NOMO-1 treated with dmso at 0.1 percent for 144 hours (cell line): ENCODE results near the gene LITAF.
"Not testable (repeated sequence)": the region's sequence is repeated elsewhere in the genome, so short reads cannot be mapped to it uniquely, and the experiment has no call there.

ENCODE experiments used
- DNase-seq: peaks from one replicate; lab custom pipeline; 2025; ENCODE audit not compliant: unreplicated experiment; lab: John Stamatoyannopoulos, UW

Gene LITAF

DNA sequence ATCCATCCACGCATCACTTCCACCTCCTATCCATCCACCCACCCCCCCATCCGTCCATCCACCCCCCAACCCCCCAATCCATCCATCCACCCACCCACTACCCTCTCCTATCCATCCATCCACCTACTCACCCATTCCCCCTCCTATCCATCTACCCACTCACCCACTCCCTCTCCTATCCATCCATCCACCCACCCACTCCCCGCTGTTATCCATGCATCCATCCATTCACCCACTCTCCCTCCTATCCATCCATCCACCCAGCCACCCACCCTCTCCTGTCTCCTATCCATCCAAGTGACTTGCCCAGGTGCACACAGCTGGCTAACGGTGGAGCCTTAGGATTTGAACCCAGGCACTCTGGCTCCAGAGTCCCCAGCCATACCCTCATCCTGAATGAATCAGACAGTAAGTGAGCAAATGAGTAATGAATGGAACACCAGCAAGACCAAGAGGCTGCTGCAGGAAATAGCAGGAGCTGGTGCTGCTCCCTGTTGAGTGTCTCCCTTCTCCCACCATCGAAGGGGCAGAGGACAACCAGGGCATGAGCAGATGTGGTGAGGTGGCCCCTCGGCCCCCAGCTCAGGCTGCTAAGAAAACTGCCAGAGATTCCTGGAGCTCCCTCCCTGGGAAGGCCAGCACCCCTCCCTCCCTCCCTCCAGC, 62.5 kb downstream of the LITAF start:
- DNase-seq = no peak

DNA sequence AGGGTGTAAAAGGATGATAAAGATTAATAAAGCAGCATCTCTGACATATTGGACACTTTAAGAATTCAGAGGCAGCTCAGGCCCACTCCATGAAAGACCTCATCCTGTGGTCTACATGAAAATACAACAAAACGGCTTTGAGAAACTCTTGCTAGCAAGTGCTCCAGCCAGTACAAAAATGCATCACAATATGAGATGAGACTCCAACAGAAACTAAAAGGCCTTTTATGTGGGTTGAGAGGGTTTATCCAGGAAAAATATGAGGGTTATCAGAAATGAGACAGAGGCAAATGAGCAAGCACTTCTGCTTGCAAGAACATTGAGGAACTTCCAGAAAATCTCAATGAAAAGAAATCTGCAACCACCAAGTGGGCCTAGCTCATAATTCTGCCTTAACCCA, 65.7 kb downstream of the LITAF start:
- DNase-seq = no peak

DNA sequence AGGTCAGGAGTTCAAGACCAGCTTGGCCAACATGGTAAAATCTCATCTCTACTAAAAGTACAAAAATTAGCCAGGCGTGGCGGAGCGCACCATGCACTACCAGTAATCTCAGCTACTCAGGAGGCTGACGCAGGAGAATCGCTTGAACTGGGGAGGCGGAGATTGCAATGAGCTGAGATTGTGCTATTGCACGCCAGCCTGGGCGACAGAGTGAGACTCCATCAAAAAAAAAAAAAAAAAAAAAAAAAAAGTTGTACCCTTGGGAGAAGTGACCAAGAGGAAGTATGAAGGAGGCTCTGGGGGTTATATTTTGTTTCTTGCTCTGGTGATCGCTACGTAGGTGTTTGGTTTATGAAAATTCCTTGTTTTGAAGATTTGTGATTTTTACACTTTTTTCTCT, 66.3 kb downstream of the LITAF start:
- no peak for DNase-seq

DNA sequence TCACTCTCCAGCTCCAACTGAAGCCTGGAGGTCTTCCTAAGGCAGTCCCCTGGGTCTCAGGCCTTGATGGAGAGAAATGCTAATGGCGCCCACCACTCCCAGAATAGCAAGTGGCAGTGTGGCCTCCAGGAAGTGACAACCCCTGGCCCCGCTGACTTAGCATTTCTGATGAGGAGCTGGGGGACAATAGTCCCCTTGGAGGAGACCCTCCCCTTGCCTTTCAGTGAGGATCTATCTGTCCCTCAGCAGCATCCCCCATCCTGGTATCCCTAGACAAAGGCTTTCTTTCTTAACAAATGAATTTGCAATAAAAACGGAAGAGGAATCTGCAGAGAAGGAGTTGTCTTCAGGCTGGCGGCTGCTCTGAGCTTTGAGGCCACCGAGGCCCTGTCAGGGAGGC, 68.8 kb downstream of the LITAF start:
- no peak for DNase-seq

DNA sequence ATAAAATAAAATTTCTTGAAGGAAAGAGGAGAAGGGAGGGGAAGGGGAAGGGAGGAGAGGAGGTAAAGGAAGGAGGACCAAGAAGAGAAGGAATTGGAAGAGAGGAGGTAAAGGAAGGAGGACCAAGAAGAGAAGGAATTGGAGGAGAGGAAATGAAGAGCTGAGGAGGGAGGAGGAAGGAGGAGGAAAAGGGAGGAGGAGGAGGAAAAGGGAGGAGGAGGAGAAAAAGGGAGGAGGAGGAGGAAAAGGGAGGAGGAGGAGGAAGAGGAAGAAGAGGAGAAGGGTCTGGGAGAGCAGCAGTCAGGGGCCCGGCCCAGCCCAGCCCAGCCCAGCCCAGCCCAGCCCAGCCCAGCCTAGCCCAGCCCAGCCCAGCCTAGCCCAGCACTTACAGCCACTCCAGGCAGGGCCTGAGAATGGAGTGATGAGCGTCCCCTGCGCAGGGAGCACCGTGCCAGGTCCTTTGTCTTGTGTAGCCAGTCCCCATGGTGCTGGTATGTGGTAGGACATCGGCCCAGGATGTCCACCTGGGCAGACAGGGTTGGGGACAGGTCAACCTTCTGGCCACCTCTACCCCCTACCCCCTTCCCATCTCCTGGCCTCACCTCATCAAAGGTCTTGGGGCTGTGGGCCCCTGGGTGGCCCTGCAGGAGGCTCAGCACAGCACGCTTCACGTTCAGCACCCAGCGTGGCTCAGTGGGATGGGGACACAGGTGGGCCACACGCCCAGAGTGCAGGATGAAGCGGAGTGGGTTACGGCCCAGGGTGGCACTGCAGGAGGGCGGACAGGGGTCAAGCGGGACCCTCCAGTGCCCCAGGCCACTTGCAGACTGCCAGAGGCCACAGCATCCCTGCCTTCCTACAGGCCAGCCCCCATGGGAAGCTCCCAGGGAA, 70.9 kb downstream of the LITAF start:
- no peak for DNase-seq

DNA sequence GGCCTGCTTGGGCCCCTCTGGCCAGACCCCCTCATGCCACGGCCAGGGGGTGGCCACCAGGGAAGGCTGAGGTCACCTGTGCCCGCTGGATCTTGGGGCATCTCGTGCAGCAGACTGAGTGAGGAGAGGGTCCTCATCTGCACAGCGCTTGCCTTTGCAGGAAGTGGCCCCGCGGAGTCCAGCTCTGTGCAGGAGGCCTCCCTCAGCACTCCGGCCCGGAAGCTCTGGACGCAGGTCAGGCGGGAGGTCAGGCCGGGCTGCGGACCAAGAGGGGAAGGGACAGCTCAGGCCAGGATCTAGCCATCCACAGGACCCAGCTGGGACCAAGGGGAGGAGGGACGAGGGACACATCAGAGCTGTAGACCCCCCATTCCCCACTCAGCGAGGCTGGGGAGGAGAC, 72.4 kb downstream of the LITAF start:
- DNase-seq = no peak

DNA sequence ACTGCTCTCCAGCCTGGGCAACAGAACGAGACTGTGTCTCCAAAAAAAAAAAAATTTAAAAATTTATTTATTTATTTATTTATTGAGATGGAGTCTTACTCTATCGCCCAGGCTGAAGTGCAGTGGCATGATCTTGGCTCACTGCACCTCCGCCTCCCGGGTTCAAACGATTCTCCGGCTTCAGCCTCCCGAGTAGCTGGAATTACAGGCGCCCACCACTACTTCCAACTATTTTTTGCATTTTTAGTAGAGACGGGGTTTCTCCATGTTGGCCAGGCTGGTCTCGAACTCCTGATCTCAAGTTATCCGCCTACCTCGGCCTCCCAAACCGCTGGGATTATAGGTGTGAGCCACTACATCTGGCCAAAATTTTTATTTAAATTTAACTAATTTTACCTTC, 73.4 kb downstream of the LITAF start:
- not testable (repeated sequence) for DNase-seq

DNA sequence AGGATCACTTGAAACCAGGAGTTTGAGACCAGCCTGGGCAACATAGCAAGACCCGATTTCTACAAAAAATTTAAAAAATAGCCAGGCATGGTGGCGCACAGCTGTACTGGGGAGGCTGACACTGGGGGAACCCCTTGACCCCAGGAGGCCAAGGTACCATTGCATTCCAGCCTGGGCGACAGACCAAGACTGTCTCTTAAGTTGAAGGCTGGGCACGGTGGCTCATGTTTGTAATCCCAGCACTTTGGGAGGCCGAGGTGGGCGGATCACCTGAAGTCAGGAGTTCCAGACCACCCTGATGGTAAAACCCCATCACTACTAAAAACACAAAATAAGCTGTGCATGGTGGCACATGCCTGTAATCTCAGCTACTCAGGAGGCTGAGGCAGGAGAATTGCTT, 74.9 kb downstream of the LITAF start:
- DNase-seq = no peak

DNA sequence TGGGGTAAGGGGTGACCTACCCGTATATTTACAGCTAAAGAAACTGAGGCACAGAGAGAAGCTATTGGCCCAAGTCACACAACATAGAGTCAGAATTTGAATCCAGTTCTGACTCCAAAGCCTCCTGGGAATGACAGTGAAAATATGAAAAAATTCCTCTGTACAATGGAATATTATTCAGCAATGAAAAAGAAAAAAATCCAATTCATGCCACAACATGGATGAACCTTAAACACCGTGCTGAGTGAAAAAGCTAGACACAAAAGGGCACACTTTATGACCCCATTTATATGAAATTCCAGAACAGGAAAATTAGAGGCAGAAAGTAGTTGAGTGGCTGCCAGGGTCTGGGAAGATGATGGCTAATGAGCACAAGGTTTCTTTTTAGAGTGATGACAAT, 75.4 kb downstream of the LITAF start:
- no peak for DNase-seq

DNA sequence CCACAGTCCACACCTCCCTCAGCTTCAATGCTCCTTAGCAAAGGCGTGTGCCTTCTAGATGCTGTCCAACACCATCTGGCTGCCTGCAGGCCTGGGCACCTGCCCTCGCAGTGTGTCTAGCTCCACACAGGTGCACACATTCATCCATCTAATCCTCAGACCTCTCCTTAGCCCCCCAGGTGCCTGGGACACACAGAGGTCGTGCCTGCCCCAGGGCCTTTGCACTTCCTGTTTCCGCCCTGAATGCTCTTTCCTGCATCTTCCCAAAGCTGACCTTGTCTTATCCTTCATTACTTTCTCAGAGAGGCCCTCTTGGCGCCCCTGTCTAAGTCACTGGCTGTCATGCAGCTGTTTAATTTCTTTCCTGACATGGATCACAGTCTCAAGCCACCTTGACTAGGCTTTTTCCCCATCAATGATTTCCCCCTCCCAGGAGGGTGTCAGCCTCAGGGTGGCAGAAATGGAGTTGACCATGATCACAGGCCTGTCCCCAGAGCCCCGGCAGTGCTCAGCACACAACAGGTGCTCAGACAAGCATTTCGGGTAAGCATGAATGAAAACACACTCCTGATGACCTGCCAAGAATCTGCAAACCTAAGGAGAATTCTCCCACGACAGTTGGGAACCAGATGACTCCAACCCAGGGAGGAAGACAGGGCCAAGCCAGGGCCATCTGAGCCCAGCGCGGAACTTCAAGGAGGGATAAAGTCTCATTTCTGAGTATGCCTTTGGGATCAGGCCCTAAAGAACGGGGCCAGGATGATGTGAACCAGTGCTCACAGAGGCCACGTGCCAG, 76.3 kb downstream of the LITAF start:
- DNase-seq = no peak

DNA sequence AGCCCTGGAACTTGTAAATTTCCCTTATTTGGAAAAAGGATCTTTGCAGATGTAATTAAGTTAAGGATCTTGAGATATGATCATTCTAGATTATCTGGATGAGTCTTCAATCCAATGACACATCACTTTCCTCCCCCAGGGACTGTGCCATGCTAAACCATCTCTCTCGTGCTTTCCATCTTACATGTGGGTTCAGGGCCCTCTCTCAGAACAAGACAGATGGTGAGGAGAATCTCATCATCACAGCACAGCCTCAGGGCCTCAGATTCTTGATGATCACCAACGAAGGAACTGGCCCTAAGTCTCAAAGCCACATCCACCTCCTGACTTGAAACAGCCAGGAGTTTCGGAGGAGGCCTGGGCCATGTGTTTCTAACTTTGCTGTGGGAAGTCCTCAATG, 78.7 kb downstream of the LITAF start:
- DNase-seq = no peak

DNA sequence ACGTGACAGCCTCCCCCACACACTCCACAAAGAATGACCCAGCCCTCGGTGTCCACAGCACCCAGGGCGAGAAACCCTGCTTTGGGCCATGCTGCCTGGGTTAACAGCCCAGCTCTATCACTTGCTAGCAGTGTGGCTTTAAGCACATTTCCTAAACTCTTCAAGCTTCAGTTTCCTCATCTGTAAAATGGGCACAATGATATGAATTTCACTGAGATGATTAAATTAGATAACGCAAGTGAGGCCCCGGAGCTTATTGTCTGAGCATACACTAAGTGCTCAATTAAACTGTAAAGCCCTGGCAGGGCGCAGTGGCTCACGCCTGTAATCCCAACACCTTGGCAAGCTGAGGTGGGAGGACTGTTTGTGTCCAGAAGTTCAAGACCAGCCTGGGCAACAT, 79.4 kb downstream of the LITAF start:
- DNase-seq = no peak

DNA sequence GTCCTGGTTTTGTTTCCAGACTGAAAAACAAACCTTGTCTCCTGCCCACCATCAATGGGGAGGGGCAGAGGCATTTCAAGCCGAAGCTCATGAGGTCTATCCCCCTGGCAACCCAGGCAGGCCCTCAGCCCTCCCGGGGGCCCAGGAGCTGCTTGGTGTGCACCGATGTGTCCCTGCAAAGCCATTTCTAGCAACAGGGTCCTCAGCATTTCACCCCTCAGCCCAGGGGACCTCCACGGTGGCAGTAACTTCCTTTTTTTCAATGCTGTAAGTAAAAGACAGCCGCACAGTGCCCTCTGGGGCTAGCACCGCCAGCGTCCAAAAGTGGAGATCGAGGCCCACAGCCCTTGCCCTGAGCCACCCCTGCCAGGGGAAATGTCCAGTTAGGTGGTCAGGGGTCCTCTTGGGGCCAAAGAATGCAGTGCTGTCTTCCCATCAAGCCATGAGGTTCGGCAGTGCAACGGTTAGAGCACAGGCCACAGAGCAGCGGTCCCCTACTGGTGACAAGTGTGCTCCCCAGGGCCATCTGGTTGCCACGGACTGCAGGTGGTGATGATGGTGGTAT, 79.9 kb downstream of the LITAF start:
- DNase-seq = no peak

DNA sequence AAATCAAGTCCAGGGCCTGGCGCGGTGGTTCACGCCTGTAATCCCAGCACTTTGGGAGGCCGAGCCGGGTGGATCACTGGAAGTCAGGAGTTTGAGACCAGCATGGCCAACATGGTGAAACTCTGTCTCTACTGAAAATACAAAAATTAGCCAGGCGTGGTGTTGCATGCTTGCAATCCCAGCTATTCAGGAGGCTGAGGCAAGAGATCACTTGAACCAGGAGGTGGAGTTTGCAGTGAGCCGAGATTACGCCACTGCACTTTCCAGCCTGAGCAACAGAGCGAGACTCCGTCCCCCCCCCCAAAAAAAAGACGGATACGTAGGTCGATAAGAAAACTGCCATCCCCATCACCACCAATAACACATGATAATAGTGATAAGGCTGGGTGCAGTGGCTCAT, 82.5 kb downstream of the LITAF start:
- DNase-seq = not testable (repeated sequence)

DNA sequence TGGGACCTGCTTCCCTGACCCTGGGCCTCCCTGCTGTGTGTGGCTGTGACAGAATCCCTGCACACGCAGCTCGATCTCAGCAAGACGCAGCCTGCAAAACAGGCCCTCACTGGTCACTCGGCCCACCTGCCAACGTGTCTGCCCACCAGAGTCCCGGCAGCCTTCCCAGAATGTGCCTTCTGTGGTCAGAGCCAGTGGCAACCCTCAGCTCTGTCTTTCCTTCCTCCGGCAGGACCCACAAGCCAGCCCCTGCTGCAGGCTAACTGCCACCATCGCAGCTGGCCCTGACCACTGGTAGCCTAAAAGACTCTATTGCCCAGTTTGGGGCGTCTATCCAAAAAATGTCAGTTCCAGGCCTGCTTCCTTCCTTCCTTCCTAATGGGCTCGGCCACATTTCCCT, 83.2 kb downstream of the LITAF start:
- DNase-seq = no peak

DNA sequence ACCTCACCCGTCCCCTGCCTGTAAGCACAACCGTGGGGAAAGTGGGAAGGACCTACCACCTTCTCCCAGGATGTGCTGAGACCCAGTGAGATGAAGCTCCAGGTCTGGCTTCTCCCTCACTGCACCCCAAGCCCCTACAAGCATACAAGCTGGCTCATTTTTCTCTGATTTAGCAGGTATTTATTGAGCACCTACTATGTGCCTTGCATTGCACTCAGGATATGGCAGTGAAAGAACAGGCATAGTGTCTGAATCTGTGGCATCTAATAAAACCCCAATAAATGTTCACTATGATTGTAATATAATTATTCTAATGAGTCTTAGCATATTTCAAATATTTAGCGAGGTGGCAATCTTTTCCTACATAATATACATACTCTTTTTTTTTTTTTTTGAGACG, 84.5 kb downstream of the LITAF start:
- no peak for DNase-seq

DNA sequence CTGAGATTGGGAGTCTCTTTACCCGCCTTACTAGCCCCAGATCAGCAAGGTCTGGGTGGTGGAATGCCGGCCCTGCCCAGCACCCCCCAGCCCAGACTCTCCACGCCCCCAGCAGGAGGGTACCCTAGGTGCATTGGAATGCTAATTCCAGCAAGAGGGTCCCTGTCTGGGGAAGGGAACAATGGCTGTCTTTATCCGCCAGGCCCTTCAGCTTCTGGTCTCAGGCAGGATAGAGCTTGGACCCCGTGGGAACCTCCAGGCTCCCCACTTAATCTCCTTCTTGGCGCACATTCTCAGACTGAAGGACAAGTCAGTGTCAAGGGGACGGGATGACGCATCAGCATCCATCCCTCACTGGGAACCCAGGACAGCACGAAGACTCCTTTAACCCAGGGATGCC, 85.1 kb downstream of the LITAF start:
- no peak for DNase-seq

DNA sequence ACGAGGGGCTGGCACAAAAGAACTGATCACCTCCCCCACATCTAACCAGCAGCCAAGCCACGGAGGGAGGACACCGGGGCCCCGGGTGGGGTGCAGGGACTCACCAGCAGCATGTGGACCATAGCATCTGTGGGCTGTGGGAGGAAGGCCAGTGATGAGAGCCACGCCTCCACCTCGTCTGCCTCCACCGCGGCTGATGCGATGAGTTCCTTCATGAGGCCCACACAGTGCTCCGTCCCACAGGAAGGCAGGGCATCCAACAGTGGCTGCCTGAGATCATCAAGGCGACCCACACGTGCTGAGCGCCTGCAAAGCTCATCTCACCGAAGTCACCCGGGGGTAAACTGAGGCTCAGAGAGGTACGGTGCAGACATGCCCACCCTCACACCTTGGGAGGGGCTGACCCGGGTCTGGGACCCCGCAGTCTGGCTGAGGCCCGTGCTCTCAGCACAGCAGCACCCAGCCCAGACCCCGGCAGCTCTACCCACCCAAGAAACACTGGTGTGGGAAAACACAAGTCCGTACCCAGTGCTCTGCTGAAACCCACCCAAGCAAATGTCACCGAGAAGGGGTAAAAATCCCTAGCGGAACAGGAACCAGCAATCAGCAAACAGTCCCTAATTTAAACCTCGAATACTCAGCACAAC, 85.9 kb downstream of the LITAF start:
- DNase-seq = no peak

DNA sequence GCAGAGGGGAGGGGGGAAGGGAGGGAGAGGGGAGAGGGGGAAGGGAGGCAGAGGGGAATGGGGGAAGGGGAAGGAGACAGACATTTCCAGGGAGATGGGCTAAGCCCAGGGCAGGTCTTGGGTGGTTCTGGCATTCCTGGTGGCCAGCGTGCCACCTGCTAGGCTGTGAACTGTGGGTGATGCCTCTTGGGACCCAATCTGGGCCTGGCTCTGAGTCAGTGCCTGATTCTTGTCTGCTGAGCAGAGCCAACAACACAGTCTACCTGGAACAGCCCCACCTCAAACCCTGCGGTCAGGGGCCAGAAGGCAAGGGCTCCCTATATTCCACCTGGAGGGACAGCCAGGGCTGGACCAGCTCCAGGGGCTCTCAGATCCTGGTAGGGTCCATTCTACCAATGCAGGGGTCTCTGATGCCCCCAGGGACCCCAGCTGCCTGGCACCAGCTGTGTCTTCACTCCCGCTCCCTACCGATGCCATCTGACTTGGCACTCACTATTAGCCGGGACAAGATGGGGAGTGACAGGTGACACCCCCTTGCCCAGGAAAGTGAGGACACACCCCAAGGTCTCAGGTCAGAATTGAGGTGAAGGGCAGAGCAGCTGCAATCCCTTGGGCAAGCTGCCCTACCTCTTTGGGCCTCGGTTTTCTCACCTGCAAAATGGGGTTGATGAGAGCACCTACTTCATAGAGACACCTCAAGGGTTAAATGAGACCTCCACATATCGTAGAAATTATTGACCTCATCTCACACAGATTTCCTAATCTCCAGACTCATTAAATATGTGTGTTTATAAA, 87.2 kb downstream of the LITAF start:
- DNase-seq = no peak

DNA sequence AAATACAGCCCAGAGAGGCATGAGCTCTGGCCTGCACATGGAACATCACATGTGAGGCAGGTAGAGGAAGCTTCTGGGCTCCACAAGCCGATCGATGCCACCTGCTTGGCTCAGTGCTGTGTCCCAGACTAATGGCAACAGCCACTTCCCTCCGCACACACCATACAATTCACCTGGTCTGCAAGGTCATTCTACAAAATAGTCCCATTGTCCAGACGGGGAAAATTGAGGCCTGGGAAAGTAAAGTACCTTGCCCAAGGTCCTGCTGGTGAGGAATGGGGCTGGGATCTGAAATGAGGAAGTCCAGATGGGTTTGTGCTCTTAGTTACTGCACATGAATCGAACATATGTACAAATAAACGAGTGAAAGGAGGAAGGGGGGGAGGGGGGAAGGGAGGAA, 88.0 kb downstream of the LITAF start:
- DNase-seq = peak; percentile 55
